K562 (cell line): Measurements from ENCODE around the gene DLGAP1. TPM values are rescaled to one million over a fixed set of nuclear protein-coding genes. Genes with fewer than 3 reads are reported as not detected.

Experiments
- DDX20 ChIP-seq: fragments of 450-650 bp; IDR thresholded peaks from 2 replicates; pipeline ENCODE4 v1.6.1; 2016; ENCODE audit warnings: missing genetic modification characterization, low read depth, mild to moderate bottlenecking, missing compliant biosample characterization, moderate library complexity
- HDAC2 ChIP-seq: fragments of 450-650 bp; IDR thresholded peaks from 2 replicates; pipeline ENCODE4 v1.6.1; 2016; ENCODE audit warnings: mild to moderate bottlenecking
- KDM4B ChIP-seq, 2 experiments: fragments of 450-650 bp in 1 of 2; sonication (generic) in 1 of 2; IDR thresholded peaks; 2 replicates each; pipeline ENCODE4 v1.6.1; 2016 to 2017; ENCODE audit warnings: borderline replicate concordance in 2 of 2, antibody characterized with exemption in 1 of 2, low read depth in 1 of 2, mild to moderate bottlenecking in 1 of 2
- MTA2 ChIP-seq: fragments of 450-650 bp; IDR thresholded peaks from 2 replicates; pipeline ENCODE4 v1.6.1; 2016; ENCODE audit warnings: low read depth
- NFE2 ChIP-seq: IDR thresholded peaks from 2 replicates; pipeline ENCODE4 v1.6.1; 2014; ENCODE audit warnings: antibody characterized with exemption, low read depth
- NR2C1 ChIP-seq, 2 experiments: fragments of 450-650 bp; IDR thresholded peaks; 2 replicates each; pipeline ENCODE4 v1.6.1; 2017; ENCODE audit warnings: mild to moderate bottlenecking in 2 of 2, antibody characterized with exemption in 1 of 2, inconsistent platforms in 1 of 2, missing compliant biosample characterization in 1 of 2, missing genetic modification characterization in 1 of 2
- RAD21 ChIP-seq, 2 experiments: fragments of 250-450 bp in 1 of 2; fragments of 450-650 bp in 1 of 2; sonication (Bioruptor Pico) in 1 of 2; formaldehyde crosslinking in 1 of 2; IDR thresholded peaks in 1 of 2; conservative IDR thresholded peaks in 1 of 2; 2 replicates each; pipeline versions ENCODE4 v1.4.0 to v1.8.0; 2020 to 2022; ENCODE audit warnings: mild to moderate bottlenecking in 2 of 2, moderate library complexity in 1 of 2
- RUNX1 ChIP-seq: sonication (generic); IDR thresholded peaks from 2 replicates; pipeline ENCODE4 v1.6.1; 2016; ENCODE audit warnings: antibody characterized with exemption, low read depth
- ZNF212 ChIP-seq: fragments of 450-650 bp; formaldehyde crosslinking; IDR thresholded peaks from 2 replicates; pipeline ENCODE4 v1.4.0; 2020; ENCODE audit warnings: mild to moderate bottlenecking
- ZNF551 ChIP-seq: fragments of 250-450 bp; sonication (Bioruptor Pico); IDR thresholded peaks from 2 replicates; pipeline ENCODE4 v1.5.0; 2021; ENCODE audit warnings: mild to moderate bottlenecking, moderate library complexity
- polyA plus RNA-seq, 8 experiments: library from polyadenylated mRNA; depleted of rRNA in 4 of 8; stranded (reverse) in 5 of 8; unstranded in 3 of 8; fragments of >200 nt; fragmentation: Nextera tagmentation in 2 of 8; fragmentation: Illumina TruSeq in 1 of 8; extraction: Ambion mirVana in 2 of 8; extraction: Trizol in 1 of 8; gene quantifications; 2 replicates each; pipeline versions ENCODE4 v1.2.1 to v1.2.3, GENCODE V29; 2011 to 2014; ENCODE audit warnings: inconsistent platforms in 1 of 8, missing spikeins in 1 of 8
- total RNA-seq, 7 experiments: library from RNA; depleted of rRNA in 6 of 7; stranded (reverse); fragments of >200 nt in 6 of 7; fragmentation: Illumina TruSeq in 2 of 7; extraction: Trizol in 2 of 7; gene quantifications; 2 replicates each; pipeline versions ENCODE4 v1.2.1 to v1.2.3, GENCODE V29; 2011 to 2021; ENCODE audit warnings: low replicate concordance in 1 of 7
- TF ChIP-seq, protein P1 (sequence below): fragments of 250-450 bp; sonication (Bioruptor Pico); IDR thresholded peaks from 2 replicates; pipeline ENCODE4 v1.4.0; 2020; ENCODE audit warnings: mild to moderate bottlenecking, moderate library complexity, borderline replicate concordance
- TF ChIP-seq, protein P2 (sequence below): fragments of 250-450 bp; sonication (Bioruptor Pico); IDR thresholded peaks from 2 replicates; pipeline ENCODE4 v1.9.0; 2021; ENCODE audit warnings: mild to moderate bottlenecking, inconsistent platforms
- TF ChIP-seq, protein P3 (sequence below): IDR thresholded peaks from 2 replicates; pipeline ENCODE4 v1.6.1; 2011; ENCODE audit warnings: borderline replicate concordance, low read depth, mild to moderate bottlenecking, moderate library complexity, low read length; ENCODE audit not compliant: insufficient read depth, poor library complexity, severe bottlenecking

Gene DLGAP1
- total and polyA plus RNA-seq, 9 of the 15 experiments (the other 6 are each of a cell fraction or from before 2014, with no cell fraction given), result 0.04 to 0.22 (median 0.08) TPM

DNA sequence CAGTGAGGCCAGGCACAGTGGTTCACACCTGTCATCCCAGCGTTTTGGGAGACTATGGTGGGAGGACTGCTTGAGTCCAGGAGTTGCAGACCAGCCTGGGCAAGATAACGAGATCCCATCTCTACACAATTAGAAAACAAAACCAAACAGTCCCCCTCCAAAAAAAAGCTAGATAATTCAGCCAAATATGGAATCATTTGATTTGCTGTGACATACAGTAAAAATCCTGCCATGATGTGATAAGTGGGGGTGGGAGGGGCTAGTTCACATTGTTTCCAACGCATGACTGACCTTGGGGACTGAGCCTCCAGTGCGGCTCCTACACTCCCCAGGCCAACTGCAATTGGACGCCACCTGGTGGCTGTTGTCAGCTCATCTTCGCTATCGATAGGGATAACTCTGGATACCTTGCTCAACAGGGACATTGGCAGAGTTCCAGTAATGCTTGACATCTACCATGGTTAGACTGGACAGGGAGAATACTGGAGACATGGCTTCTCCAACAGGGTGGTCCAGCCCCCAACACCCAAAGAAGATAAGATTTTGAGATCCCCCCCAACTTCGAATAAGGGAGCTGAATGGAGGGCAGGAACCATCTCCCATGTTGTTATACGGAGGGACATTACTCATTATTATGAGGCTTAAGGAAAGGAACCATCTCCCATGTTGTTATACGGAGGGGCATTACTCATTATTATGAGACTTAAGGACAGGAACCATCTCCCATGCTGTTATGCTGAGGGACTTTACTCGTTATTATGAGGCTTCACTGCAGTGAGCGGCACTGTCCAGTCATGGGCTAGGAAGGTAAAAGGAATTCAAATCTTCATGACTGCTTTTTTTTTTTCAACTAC lies 869.2 kb downstream of the DLGAP1 start (continued):
- TF ChIP-seq, protein P1, sequence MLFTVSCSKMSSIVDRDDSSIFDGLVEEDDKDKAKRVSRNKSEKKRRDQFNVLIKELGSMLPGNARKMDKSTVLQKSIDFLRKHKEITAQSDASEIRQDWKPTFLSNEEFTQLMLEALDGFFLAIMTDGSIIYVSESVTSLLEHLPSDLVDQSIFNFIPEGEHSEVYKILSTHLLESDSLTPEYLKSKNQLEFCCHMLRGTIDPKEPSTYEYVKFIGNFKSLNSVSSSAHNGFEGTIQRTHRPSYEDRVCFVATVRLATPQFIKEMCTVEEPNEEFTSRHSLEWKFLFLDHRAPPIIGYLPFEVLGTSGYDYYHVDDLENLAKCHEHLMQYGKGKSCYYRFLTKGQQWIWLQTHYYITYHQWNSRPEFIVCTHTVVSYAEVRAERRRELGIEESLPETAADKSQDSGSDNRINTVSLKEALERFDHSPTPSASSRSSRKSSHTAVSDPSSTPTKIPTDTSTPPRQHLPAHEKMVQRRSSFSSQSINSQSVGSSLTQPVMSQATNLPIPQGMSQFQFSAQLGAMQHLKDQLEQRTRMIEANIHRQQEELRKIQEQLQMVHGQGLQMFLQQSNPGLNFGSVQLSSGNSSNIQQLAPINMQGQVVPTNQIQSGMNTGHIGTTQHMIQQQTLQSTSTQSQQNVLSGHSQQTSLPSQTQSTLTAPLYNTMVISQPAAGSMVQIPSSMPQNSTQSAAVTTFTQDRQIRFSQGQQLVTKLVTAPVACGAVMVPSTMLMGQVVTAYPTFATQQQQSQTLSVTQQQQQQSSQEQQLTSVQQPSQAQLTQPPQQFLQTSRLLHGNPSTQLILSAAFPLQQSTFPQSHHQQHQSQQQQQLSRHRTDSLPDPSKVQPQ (CRISPR knock-in tag), result no peak
- TF ChIP-seq DDX20, result no peak
- TF ChIP-seq RUNX1, result no peak
- no peak for TF ChIP-seq ZNF212
- TF ChIP-seq, protein P2, sequence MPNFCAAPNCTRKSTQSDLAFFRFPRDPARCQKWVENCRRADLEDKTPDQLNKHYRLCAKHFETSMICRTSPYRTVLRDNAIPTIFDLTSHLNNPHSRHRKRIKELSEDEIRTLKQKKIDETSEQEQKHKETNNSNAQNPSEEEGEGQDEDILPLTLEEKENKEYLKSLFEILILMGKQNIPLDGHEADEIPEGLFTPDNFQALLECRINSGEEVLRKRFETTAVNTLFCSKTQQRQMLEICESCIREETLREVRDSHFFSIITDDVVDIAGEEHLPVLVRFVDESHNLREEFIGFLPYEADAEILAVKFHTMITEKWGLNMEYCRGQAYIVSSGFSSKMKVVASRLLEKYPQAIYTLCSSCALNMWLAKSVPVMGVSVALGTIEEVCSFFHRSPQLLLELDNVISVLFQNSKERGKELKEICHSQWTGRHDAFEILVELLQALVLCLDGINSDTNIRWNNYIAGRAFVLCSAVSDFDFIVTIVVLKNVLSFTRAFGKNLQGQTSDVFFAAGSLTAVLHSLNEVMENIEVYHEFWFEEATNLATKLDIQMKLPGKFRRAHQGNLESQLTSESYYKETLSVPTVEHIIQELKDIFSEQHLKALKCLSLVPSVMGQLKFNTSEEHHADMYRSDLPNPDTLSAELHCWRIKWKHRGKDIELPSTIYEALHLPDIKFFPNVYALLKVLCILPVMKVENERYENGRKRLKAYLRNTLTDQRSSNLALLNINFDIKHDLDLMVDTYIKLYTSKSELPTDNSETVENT (CRISPR knock-in tag), result no peak
- TF ChIP-seq MTA2, result peak; percentile 56
- TF ChIP-seq KDM4B (IDR thresholded peaks at IDR 0.05; ENCODE audit: borderline replicate concordance in 2 of 2, low read depth in 1 of 2), result no peak
- no peak for TF ChIP-seq ZNF551
- TF ChIP-seq NR2C1 (IDR thresholded peaks at IDR 0.05), result no peak
- TF ChIP-seq NR2C1 (tag; IDR thresholded peaks at IDR 0.05), result peak; percentile 64; the same call in 1 of the 2 replicates
- TF ChIP-seq, protein P3, sequence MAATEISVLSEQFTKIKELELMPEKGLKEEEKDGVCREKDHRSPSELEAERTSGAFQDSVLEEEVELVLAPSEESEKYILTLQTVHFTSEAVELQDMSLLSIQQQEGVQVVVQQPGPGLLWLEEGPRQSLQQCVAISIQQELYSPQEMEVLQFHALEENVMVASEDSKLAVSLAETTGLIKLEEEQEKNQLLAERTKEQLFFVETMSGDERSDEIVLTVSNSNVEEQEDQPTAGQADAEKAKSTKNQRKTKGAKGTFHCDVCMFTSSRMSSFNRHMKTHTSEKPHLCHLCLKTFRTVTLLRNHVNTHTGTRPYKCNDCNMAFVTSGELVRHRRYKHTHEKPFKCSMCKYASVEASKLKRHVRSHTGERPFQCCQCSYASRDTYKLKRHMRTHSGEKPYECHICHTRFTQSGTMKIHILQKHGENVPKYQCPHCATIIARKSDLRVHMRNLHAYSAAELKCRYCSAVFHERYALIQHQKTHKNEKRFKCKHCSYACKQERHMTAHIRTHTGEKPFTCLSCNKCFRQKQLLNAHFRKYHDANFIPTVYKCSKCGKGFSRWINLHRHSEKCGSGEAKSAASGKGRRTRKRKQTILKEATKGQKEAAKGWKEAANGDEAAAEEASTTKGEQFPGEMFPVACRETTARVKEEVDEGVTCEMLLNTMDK, result peak; percentile 77
- TF ChIP-seq RAD21 (CRISPR knock-in tag; conservative IDR thresholded peaks at IDR 0.05 in 1 of 2, IDR thresholded peaks at IDR 0.05 in 1 of 2), result peak; percentile 96 to 97
- TF ChIP-seq NFE2, result peak; percentile 28; the same call in 1 of the 2 replicates
- peak; percentile 85 for TF ChIP-seq HDAC2
